ENCODE data around the gene ARRDC1. TPM values are rescaled to one million over a fixed set of nuclear protein-coding genes. Genes with fewer than 3 reads are reported as not detected.
A peak's percentile ranks its signal among the peaks of the same experiment; 100 is the strongest.

ARRDC1 gene
- total and polyA plus RNA-seq, 9 of the 15 experiments (the other 6 are each of a cell fraction or from before 2014, with no cell fraction given): 0.21 to 45.3 (median 18.6) TPM

DNA sequence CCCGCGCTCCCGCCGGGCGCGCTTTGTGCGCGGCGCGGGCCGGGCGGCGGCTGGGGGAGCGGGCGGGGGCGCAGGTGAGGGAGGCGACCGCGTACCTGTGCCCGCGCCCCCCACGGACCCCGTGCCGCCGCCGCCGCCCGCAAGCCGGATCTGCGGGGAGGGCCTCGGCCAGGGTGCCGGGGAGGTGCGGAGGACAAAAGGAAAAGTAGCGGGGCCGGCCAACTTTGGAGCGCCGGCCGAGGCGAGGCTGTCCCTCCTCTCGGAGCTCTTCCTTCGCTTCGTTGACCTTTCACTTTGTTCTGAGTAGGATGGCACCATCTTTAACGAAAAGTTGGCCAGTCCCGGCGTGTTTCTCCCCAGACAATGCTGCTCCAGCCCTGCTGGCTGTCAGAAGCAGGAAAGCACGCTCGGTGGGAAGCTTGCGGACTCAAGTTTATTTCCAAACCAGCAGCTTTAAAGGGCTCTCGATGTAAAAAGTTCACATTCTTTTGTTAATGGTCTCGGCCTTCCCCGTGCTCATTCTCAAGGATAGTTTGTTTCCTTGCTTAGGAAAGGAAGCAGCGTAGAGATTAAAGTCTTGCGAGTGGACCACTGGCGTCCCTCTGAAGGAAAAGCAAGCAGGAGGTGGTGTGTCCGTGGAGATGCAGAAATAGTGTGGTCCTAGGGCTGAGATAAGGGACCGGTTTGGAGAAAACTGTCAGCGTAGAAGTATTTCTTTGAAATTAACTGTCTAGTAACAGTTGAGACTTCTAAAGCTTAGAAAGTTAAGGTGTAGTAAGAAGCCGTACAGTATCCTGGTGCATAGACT lies 14.0 kb downstream of the ARRDC1 start:
- intact Hi-C loops (cut with micrococcal nuclease) (loop anchor here (5.0 kb wide), 1 partner anchor 48 kb away; no protein-coding TSS in a partner anchor), in situ Hi-C loops (cut with MboI) (no loop called here)
- peaks cover 72% of the 10 kb centered on the region for H3K79me2 ChIP-seq (ENCODE audit: control insufficient read depth, insufficient read depth, low read length)
- no peaks in the 10 kb centered on the region for H3K27me3 ChIP-seq (ENCODE audit: control insufficient read depth in 2 of 2, insufficient read depth in 2 of 2, low read length in 2 of 2)
- CTCF ChIA-PET (ENCODE audit: low intra/inter-chr PET ratio): no interaction called here
- peaks cover 29 to 44% of the 10 kb centered on the region in 2 experiments for H3K4me1 ChIP-seq (replicated peaks in 1 of 2; ENCODE audit: control insufficient read depth in 2 of 2, insufficient read depth in 2 of 2, low read length in 2 of 2)
- peak overlapping the region; percentile 68 for H3K4me3 ChIP-seq
- peak overlapping the region; percentile 93 for H3K4me2 ChIP-seq (ENCODE audit: insufficient read depth, low read length)
- FAIRE-seq (peak; percentile 82), DNase-seq (ENCODE audit: extremely low read depth in 1 of 4, low spot score in 3 of 4) (peak in 2 of 4 experiments; percentile 52 to 58), ATAC-seq (peak; percentile 23)
- no peaks in the 10 kb centered on the region for H3K9me3 ChIP-seq (replicated peaks; ENCODE audit: control insufficient read depth, insufficient read depth, low read depth, low read length)
- H2AFZ ChIP-seq (ENCODE audit: low read depth, low read length): peak overlapping the region; percentile 68
- H3K9me1 ChIP-seq (ENCODE audit: control insufficient read depth, insufficient read depth, low read length): no peaks in the 10 kb centered on the region
- peak overlapping the region; percentile 69 for H3K27ac ChIP-seq (ENCODE audit: extremely low read depth, low read depth, low read length)
- H3K36me3 ChIP-seq (ENCODE audit: control insufficient read depth, insufficient read depth, low read length): peaks cover 55% of the 10 kb centered on the region
- peak overlapping the region; percentile 79 to 98 for H3K9ac ChIP-seq (ENCODE audit: insufficient read depth in 1 of 2, low read depth in 2 of 2, low read length in 2 of 2)
- peaks cover 4% of the 10 kb centered on the region for H4K20me1 ChIP-seq (replicated peaks; ENCODE audit: control insufficient read depth, insufficient read depth, low read length)
- whole genome bisulfite sequencing (ENCODE audit: insufficient coverage, low coverage, missing lambda C conversion rate): 1% methylated on average over 36 of the region's 58 CpGs
- POLR2A ChIA-PET: interaction anchor here (0.5 to 1.7 kb wide), 13 partner anchors 8 to 484 kb away, joined by 3 to 11 read pairs (median 4); partner anchors contain the start of genes ARRDC1 and ZMYND19
- no TSS peak for BruUV-seq (replicated peaks)
- TF ChIP-seq, protein P1, sequence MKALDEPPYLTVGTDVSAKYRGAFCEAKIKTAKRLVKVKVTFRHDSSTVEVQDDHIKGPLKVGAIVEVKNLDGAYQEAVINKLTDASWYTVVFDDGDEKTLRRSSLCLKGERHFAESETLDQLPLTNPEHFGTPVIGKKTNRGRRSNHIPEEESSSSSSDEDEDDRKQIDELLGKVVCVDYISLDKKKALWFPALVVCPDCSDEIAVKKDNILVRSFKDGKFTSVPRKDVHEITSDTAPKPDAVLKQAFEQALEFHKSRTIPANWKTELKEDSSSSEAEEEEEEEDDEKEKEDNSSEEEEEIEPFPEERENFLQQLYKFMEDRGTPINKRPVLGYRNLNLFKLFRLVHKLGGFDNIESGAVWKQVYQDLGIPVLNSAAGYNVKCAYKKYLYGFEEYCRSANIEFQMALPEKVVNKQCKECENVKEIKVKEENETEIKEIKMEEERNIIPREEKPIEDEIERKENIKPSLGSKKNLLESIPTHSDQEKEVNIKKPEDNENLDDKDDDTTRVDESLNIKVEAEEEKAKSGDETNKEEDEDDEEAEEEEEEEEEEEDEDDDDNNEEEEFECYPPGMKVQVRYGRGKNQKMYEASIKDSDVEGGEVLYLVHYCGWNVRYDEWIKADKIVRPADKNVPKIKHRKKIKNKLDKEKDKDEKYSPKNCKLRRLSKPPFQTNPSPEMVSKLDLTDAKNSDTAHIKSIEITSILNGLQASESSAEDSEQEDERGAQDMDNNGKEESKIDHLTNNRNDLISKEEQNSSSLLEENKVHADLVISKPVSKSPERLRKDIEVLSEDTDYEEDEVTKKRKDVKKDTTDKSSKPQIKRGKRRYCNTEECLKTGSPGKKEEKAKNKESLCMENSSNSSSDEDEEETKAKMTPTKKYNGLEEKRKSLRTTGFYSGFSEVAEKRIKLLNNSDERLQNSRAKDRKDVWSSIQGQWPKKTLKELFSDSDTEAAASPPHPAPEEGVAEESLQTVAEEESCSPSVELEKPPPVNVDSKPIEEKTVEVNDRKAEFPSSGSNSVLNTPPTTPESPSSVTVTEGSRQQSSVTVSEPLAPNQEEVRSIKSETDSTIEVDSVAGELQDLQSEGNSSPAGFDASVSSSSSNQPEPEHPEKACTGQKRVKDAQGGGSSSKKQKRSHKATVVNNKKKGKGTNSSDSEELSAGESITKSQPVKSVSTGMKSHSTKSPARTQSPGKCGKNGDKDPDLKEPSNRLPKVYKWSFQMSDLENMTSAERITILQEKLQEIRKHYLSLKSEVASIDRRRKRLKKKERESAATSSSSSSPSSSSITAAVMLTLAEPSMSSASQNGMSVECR (CRISPR knock-in tag; IDR thresholded peaks at IDR 0.05): peak; percentile 28; the same call in 1 of the 2 replicates
- 0 out of 4 replicates have a peak, but pooled peaks have one; percentile 10 to 18 for TF ChIP-seq NRF1 (conservative IDR thresholded peaks at IDR 0.05 in 1 of 2, IDR thresholded peaks at IDR 0.05 in 1 of 2)
- no peak for TF ChIP-seq PHF20 (IDR thresholded peaks at IDR 0.05; ENCODE audit: partially characterized antibody)
- TF ChIP-seq HDAC1 (IDR thresholded peaks at IDR 0.05): 0 out of 4 replicates have a peak, but pooled peaks of 1 of the 2 experiments have one; percentile 48
- TF ChIP-seq, protein P2, sequence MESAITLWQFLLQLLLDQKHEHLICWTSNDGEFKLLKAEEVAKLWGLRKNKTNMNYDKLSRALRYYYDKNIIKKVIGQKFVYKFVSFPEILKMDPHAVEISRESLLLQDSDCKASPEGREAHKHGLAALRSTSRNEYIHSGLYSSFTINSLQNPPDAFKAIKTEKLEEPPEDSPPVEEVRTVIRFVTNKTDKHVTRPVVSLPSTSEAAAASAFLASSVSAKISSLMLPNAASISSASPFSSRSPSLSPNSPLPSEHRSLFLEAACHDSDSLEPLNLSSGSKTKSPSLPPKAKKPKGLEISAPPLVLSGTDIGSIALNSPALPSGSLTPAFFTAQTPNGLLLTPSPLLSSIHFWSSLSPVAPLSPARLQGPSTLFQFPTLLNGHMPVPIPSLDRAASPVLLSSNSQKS (CRISPR knock-in tag; IDR thresholded peaks at IDR 0.05): no peak
- peak; percentile 20; the same call in 1 of the 2 replicates for TF ChIP-seq POLR2A (conservative IDR thresholded peaks at IDR 0.05)
- no peak for TF ChIP-seq TEAD4 (IDR thresholded peaks at IDR 0.05; ENCODE audit: low read length)
- no peak for TF ChIP-seq TEAD4 (CRISPR knock-in tag; IDR thresholded peaks at IDR 0.05; ENCODE audit: borderline replicate concordance)
- TF ChIP-seq, protein P3, sequence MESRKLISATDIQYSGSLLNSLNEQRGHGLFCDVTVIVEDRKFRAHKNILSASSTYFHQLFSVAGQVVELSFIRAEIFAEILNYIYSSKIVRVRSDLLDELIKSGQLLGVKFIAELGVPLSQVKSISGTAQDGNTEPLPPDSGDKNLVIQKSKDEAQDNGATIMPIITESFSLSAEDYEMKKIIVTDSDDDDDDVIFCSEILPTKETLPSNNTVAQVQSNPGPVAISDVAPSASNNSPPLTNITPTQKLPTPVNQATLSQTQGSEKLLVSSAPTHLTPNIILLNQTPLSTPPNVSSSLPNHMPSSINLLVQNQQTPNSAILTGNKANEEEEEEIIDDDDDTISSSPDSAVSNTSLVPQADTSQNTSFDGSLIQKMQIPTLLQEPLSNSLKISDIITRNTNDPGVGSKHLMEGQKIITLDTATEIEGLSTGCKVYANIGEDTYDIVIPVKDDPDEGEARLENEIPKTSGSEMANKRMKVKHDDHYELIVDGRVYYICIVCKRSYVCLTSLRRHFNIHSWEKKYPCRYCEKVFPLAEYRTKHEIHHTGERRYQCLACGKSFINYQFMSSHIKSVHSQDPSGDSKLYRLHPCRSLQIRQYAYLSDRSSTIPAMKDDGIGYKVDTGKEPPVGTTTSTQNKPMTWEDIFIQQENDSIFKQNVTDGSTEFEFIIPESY (CRISPR knock-in tag; IDR thresholded peaks at IDR 0.05): 0 out of 2 replicates have a peak, but pooled peaks have one; percentile 40
- 0 out of 2 replicates have a peak, but pooled peaks have one; percentile 35 for TF ChIP-seq MYC (IDR thresholded peaks at IDR 0.05; ENCODE audit: low read depth, low read length)
- TF ChIP-seq MYC (CRISPR knock-in tag; IDR thresholded peaks at IDR 0.05; ENCODE audit: borderline replicate concordance, low read depth): no peak
- 0 out of 2 replicates have a peak, but pooled peaks have one; percentile 38 for TF ChIP-seq NR1H2 (CRISPR knock-in tag; IDR thresholded peaks at IDR 0.05)
- no peak for TF ChIP-seq ZKSCAN1 (IDR thresholded peaks at IDR 0.05; ENCODE audit: low read depth, low read length)
- TF ChIP-seq MXI1 (IDR thresholded peaks at IDR 0.05; ENCODE audit: low read depth, low read length): peak; percentile 77; the same call in 1 of the 2 replicates

Data from K562 (cell line).